Gastrocnemius medialis (tissue), 4 donors: ENCODE data around the gene ZNF668. TPM values are rescaled to one million over a fixed set of nuclear protein-coding genes. Genes with fewer than 3 reads are reported as not detected.

Experiments used
- ATAC-seq, 2 donors: fragments of 150-250 bp; one replicate each; pipeline ENCODE4 v1.9.1; 2016
- DNase-seq, 2 donors: peaks; one replicate each; pipeline ENCODE4 v3.0.0-alpha.2; 2019
- H3K27ac ChIP-seq, 4 donors: fragments of 200-600 bp; sonication (generic); 1 replicate in 1 of 4; 2 replicates in 3 of 4; pipeline ENCODE4 v1.5.1; 2016 to 2018; ENCODE audit warnings: mild to moderate bottlenecking in 2 of 4, moderate library complexity in 1 of 4
- H3K27me3 ChIP-seq, 3 donors: fragments of 200-600 bp; sonication (generic) in 2 of 3; 1 replicate in 1 of 3; 2 replicates in 2 of 3; pipeline versions ENCODE4 v1.5.1 to v1.6.0; 2016 to 2019; ENCODE audit warnings: mild to moderate bottlenecking in 1 of 3, moderate library complexity in 1 of 3
- H3K36me3 ChIP-seq, 2 donors: fragments of 200-600 bp; sonication (generic) in 1 of 2; one replicate each; pipeline ENCODE4 v1.5.1; 2017 to 2018
- H3K4me1 ChIP-seq, 2 donors: fragments of 200-600 bp; sonication (generic) in 1 of 2; one replicate each; pipeline ENCODE4 v1.5.1; 2016 to 2017; ENCODE audit warnings: mild to moderate bottlenecking in 2 of 2
- H3K4me3 ChIP-seq, 4 donors: fragments of 200-600 bp; sonication (generic) in 3 of 4; 1 replicate in 1 of 4; 2 replicates in 3 of 4; pipeline ENCODE4 v1.5.1; 2016 to 2019; ENCODE audit warnings: mild to moderate bottlenecking in 2 of 4
- H3K9me3 ChIP-seq, 3 donors: fragments of 200-600 bp; sonication (generic) in 2 of 3; 1 replicate in 1 of 3; 2 replicates in 2 of 3; pipeline ENCODE4 v1.5.1; 2016 to 2019
- POLR2A ChIP-seq, 2 donors: fragments of 450-650 bp; IDR thresholded peaks; one replicate each; pipeline ENCODE4 v1.6.1; 2017; ENCODE audit warnings: antibody characterized with exemption in 2 of 2, mild to moderate bottlenecking in 2 of 2, moderate library complexity in 2 of 2
- in situ Hi-C, 4 donors: fragments of 200-750 bp; cut with MboI; loops; one replicate each; pipeline versions ENCODE4 v1.15.0 to v1.8.0; 2017; ENCODE audit warnings: low sequenced_read_pairs in 4 of 4
- intact Hi-C: fragments of 100-400 bp; cut with DNase I; formaldehyde crosslinking; loops from one replicate; pipeline ENCODE4 v1.15.1; 2023; ENCODE audit warnings: low total_unique reads
- total RNA-seq, 4 donors: library from RNA; depleted of rRNA; stranded (reverse); fragments of >200 nt; gene quantifications; one replicate each; pipeline versions ENCODE4 v1.1.0 to v1.2.3, GENCODE V29; 2016
- TF ChIP-seq, protein P1 (sequence below), 5 experiments: fragments of 450-650 bp in 3 of 5; fragments of 200-600 bp in 2 of 5; sonication (generic) in 2 of 5; IDR thresholded peaks in 4 of 5; conservative IDR thresholded peaks in 1 of 5; 1 replicate in 4 of 5; 2 replicates in 1 of 5; pipeline ENCODE4 v1.5.1; 2016 to 2019; ENCODE audit warnings: antibody characterized with exemption in 5 of 5, mild to moderate bottlenecking in 3 of 5, moderate library complexity in 3 of 5

The ZNF668 gene
- total RNA-seq, 4 donors from 2014 or later: 6.6 to 16.0 (median 11.0) TPM

GRCh38 chr16:31043352-31043751 lies 30.7 kb downstream of the ZNF668 start:
- TF ChIP-seq, protein P1, sequence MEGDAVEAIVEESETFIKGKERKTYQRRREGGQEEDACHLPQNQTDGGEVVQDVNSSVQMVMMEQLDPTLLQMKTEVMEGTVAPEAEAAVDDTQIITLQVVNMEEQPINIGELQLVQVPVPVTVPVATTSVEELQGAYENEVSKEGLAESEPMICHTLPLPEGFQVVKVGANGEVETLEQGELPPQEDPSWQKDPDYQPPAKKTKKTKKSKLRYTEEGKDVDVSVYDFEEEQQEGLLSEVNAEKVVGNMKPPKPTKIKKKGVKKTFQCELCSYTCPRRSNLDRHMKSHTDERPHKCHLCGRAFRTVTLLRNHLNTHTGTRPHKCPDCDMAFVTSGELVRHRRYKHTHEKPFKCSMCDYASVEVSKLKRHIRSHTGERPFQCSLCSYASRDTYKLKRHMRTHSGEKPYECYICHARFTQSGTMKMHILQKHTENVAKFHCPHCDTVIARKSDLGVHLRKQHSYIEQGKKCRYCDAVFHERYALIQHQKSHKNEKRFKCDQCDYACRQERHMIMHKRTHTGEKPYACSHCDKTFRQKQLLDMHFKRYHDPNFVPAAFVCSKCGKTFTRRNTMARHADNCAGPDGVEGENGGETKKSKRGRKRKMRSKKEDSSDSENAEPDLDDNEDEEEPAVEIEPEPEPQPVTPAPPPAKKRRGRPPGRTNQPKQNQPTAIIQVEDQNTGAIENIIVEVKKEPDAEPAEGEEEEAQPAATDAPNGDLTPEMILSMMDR (IDR thresholded peaks at IDR 0.05 in 4 of 5, conservative IDR thresholded peaks at IDR 0.05 in 1 of 5): no peak
- TF ChIP-seq POLR2A (IDR thresholded peaks at IDR 0.05): no peak
- ATAC-seq (no peak), DNase-seq (no peak)
- H3K36me3 ChIP-seq: peaks cover 0 to 50% of the 10 kb centered on the region in 2 donors
- in situ Hi-C loops: no loop called here
- no peaks in the 10 kb centered on the region for H3K9me3 ChIP-seq
- intact Hi-C loops: no loop called here
- no peaks in the 10 kb centered on the region for H3K27me3 ChIP-seq
- no peak overlapping the region for H3K27ac ChIP-seq
- no peaks in the 10 kb centered on the region for H3K4me1 ChIP-seq
- H3K4me3 ChIP-seq: no peak overlapping the region

- intact Hi-C loops: no loop called here
- no peak for TF ChIP-seq POLR2A (IDR thresholded peaks at IDR 0.05)
- TF ChIP-seq, protein P1 (IDR thresholded peaks at IDR 0.05 in 4 of 5, conservative IDR thresholded peaks at IDR 0.05 in 1 of 5): no peak
- in situ Hi-C loops: no loop called here
- peaks cover 0 to 55% of the 10 kb centered on the region in 2 donors for H3K36me3 ChIP-seq
- no peak overlapping the region for H3K4me3 ChIP-seq
- DNase-seq: no peak
- H3K4me1 ChIP-seq: no peaks in the 10 kb centered on the region
- no peak overlapping the region for H3K27ac ChIP-seq
- no peaks in the 10 kb centered on the region for H3K9me3 ChIP-seq
- no peak for ATAC-seq
- no peaks in the 10 kb centered on the region for H3K27me3 ChIP-seq
These were observed 31.2 kb downstream of the ZNF668 start for GRCh38 chr16:31042866-31043265.

- peaks cover 8 to 11% of the 10 kb centered on the region in 2 donors for H3K4me1 ChIP-seq
- peaks cover 0 to 87% of the 10 kb centered on the region in 2 donors for H3K36me3 ChIP-seq
- no peaks in the 10 kb centered on the region for H3K9me3 ChIP-seq
- ATAC-seq (no peak), DNase-seq (no peak)
- H3K4me3 ChIP-seq: no peak overlapping the region
- intact Hi-C loops (no loop called here), in situ Hi-C loops (no loop called here)
- TF ChIP-seq, protein P1 (IDR thresholded peaks at IDR 0.05 in 4 of 5, conservative IDR thresholded peaks at IDR 0.05 in 1 of 5): no peak
- no peak for TF ChIP-seq POLR2A (IDR thresholded peaks at IDR 0.05)
- no peak overlapping the region for H3K27ac ChIP-seq
- H3K27me3 ChIP-seq: no peaks in the 10 kb centered on the region
These were observed 35.0 kb downstream of the ZNF668 start for GRCh38 chr16:31038993-31039392.

- Histone ChIP-seq H3K9me3 (no peaks in the 10 kb centered on the region), H3K27me3 (no peaks in the 10 kb centered on the region), H3K4me3 (no peak overlapping the region), H3K36me3 (peaks cover 0 to 68% of the 10 kb centered on the region in 2 donors), H3K27ac (no peak overlapping the region), H3K4me1 (peaks cover 8 to 14% of the 10 kb centered on the region in 2 donors)
- DNase-seq: no peak
- TF ChIP-seq, protein P1 (IDR thresholded peaks at IDR 0.05 in 4 of 5, conservative IDR thresholded peaks at IDR 0.05 in 1 of 5): no peak
- no peak for TF ChIP-seq POLR2A (IDR thresholded peaks at IDR 0.05)
- in situ Hi-C loops (no loop called here), intact Hi-C loops (no loop called here)
- ATAC-seq: no peak
These were observed 37.3 kb downstream of the ZNF668 start for GRCh38 chr16:31036691-31037090.
